ENCODE measurements around the gene PRICKLE2. TPM values are rescaled to one million over a fixed set of nuclear protein-coding genes. Genes with fewer than 3 reads are reported as not detected.
"Not testable (repeated sequence)": the region's sequence is repeated elsewhere in the genome, so short reads cannot be mapped to it uniquely, and the experiment has no call there.

PRICKLE2 gene
- total RNA-seq, 1 experiment from 2014 or later = not detected

- Histone ChIP-seq H3K27me3 (replicated peaks; ENCODE audit: insufficient read depth, low read depth, low read length, poor library complexity) (no peaks in the 10 kb centered on the region), H3K4me1 (ENCODE audit: insufficient read depth, low read length, poor library complexity, severe bottlenecking) (peaks cover 17% of the 10 kb centered on the region), H3K36me3 (ENCODE audit: insufficient read depth, low read length, poor library complexity, severe bottlenecking) (no peaks in the 10 kb centered on the region), H3K27ac (ENCODE audit: low read depth, low read length, poor library complexity, severe bottlenecking) (no peak overlapping the region), H3K9me3 (ENCODE audit: low read depth, low read length, poor library complexity, severe bottlenecking) (no peaks in the 10 kb centered on the region), H3K4me3 (ENCODE audit: low read depth, low read length, poor library complexity, severe bottlenecking) (no peak overlapping the region)
- no peak for TF ChIP-seq CTCF (conservative IDR thresholded peaks at IDR 0.05; ENCODE audit: low read depth, low read length)
- no peak for TF ChIP-seq EZH2 (IDR thresholded peaks at IDR 0.05; ENCODE audit: borderline replicate concordance, low read depth, low read length, poor library complexity, severe bottlenecking)
- POLR2A ChIA-PET (ENCODE audit: low non-redundant PET) = no interaction called here
- DNase-seq (ENCODE audit: low spot score) = no peak
- intact Hi-C loops (cut with micrococcal nuclease; ENCODE audit: unreplicated experiment) = no loop called here
- no TSS peak for BruUV-seq (replicated peaks)
- CTCF ChIA-PET = no interaction called here
Observed at GRCh38 chr3:64093825-64094712, 131.2 kb downstream of the PRICKLE2 start.

GRCh38 chr3:64093211-64093610 is 132.1 kb downstream of the PRICKLE2 start:
- no peak overlapping the region for H3K27ac ChIP-seq (ENCODE audit: low read depth, low read length, poor library complexity, severe bottlenecking)
- no peaks in the 10 kb centered on the region for H3K27me3 ChIP-seq (replicated peaks; ENCODE audit: insufficient read depth, low read depth, low read length, poor library complexity)
- TF ChIP-seq EZH2 (IDR thresholded peaks at IDR 0.05; ENCODE audit: borderline replicate concordance, low read depth, low read length, poor library complexity, severe bottlenecking) (no peak), CTCF (conservative IDR thresholded peaks at IDR 0.05; ENCODE audit: low read depth, low read length) (no peak)
- no peak for DNase-seq (ENCODE audit: low spot score)
- H3K4me1 ChIP-seq (ENCODE audit: insufficient read depth, low read length, poor library complexity, severe bottlenecking) = peaks cover 17% of the 10 kb centered on the region
- no TSS peak for BruUV-seq (replicated peaks)
- ChIA-PET POLR2A (ENCODE audit: low non-redundant PET) (no interaction called here), CTCF (no interaction called here)
- H3K4me3 ChIP-seq (ENCODE audit: low read depth, low read length, poor library complexity, severe bottlenecking) = no peak overlapping the region
- H3K9me3 ChIP-seq (ENCODE audit: low read depth, low read length, poor library complexity, severe bottlenecking) = no peaks in the 10 kb centered on the region
- H3K36me3 ChIP-seq (ENCODE audit: insufficient read depth, low read length, poor library complexity, severe bottlenecking) = no peaks in the 10 kb centered on the region
- intact Hi-C loops (cut with micrococcal nuclease; ENCODE audit: unreplicated experiment) = no loop called here

- POLR2A ChIA-PET (ENCODE audit: low non-redundant PET) = no interaction called here
- BruUV-seq (replicated peaks) = no TSS peak
Observed at GRCh38 chr3:64091501-64091900, 133.8 kb downstream of the PRICKLE2 start.

GRCh38 chr3:64089386-64089785 is 135.9 kb downstream of the PRICKLE2 start:
- H3K27me3 ChIP-seq (replicated peaks; ENCODE audit: insufficient read depth, low read depth, low read length, poor library complexity); H3K27ac ChIP-seq (ENCODE audit: low read depth, low read length, poor library complexity, severe bottlenecking); H3K9me3 ChIP-seq (ENCODE audit: low read depth, low read length, poor library complexity, severe bottlenecking); CTCF ChIA-PET; intact Hi-C loops (cut with micrococcal nuclease; ENCODE audit: unreplicated experiment); H3K36me3 ChIP-seq (ENCODE audit: insufficient read depth, low read length, poor library complexity, severe bottlenecking); H3K4me3 ChIP-seq (ENCODE audit: low read depth, low read length, poor library complexity, severe bottlenecking); POLR2A ChIA-PET (ENCODE audit: low non-redundant PET); BruUV-seq (replicated peaks): not testable (repeated sequence)
- peaks cover 21% of the 10 kb centered on the region for H3K4me1 ChIP-seq (ENCODE audit: insufficient read depth, low read length, poor library complexity, severe bottlenecking)
- DNase-seq (ENCODE audit: low spot score) = peak; percentile 41

More at GRCh38 chr3:64091501-64091900, 133.8 kb downstream of the PRICKLE2 start:
- Histone ChIP-seq H3K9me3 (ENCODE audit: low read depth, low read length, poor library complexity, severe bottlenecking) (no peaks in the 10 kb centered on the region), H3K4me1 (ENCODE audit: insufficient read depth, low read length, poor library complexity, severe bottlenecking) (peaks cover 16% of the 10 kb centered on the region), H3K4me3 (ENCODE audit: low read depth, low read length, poor library complexity, severe bottlenecking) (no peak overlapping the region), H3K27me3 (replicated peaks; ENCODE audit: insufficient read depth, low read depth, low read length, poor library complexity) (no peaks in the 10 kb centered on the region), H3K36me3 (ENCODE audit: insufficient read depth, low read length, poor library complexity, severe bottlenecking) (no peaks in the 10 kb centered on the region), H3K27ac (ENCODE audit: low read depth, low read length, poor library complexity, severe bottlenecking) (no peak overlapping the region)
- intact Hi-C loops (cut with micrococcal nuclease; ENCODE audit: unreplicated experiment) = no loop called here
- TF ChIP-seq EZH2 (IDR thresholded peaks at IDR 0.05; ENCODE audit: borderline replicate concordance, low read depth, low read length, poor library complexity, severe bottlenecking) (no peak), CTCF (conservative IDR thresholded peaks at IDR 0.05; ENCODE audit: low read depth, low read length) (no peak)
- CTCF ChIA-PET = no interaction called here
- no peak for DNase-seq (ENCODE audit: low spot score)

All from A673 (cell line).